NCI-H446 treated with DMSO at 0.1 percent for 48 hours (cell line): ENCODE data around the gene GBE1.

Source experiments
- DNase-seq: peaks from one replicate; lab custom pipeline; 2025; lab: John Stamatoyannopoulos, UW

Gene GBE1

GRCh38 chr3:81621277-81621676, 140.2 kb downstream of the GBE1 start:
- DNase-seq = no peak

- no peak for DNase-seq
Observed at GRCh38 chr3:81620849-81621248, 140.6 kb downstream of the GBE1 start.

DNA sequence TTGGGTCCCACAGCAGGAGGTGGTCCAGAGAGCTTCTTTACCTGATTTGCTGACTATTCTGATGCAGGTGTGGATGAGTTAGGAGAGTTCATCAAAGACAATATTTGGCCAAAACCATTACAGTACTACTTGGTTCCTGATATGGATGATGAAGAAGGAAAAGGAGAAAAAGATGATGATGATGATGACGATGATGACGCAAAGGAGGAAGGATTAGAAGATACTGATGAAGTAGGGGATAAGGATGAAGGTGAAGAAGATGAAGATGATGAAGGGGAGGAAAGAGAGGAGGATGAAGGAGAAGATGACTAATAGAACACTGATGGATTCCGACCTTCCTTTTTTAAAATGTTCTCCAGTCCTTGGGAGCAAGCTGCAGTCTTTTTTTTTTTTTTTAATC, 148.7 kb downstream of the GBE1 start:
- no peak for DNase-seq

DNA sequence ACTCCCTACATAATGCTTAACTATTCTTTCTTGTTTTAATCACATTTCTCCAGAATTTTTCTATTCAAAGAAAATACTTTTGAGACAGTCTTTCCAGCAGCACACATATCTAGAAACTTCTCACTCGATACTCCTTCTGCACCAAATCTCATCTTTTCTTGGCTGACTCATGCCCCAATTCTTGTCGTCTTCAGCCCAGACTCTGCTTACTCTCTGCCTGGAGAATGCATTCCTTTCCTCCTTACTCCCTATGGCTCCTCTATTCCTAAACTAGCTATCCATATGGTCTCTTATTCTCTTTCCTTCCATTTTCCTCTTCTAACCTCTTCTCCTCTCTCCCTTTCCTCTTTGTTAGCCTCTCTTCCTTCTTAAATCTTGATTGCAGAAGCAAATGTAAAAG, 158.7 kb downstream of the GBE1 start:
- no peak for DNase-seq

DNA sequence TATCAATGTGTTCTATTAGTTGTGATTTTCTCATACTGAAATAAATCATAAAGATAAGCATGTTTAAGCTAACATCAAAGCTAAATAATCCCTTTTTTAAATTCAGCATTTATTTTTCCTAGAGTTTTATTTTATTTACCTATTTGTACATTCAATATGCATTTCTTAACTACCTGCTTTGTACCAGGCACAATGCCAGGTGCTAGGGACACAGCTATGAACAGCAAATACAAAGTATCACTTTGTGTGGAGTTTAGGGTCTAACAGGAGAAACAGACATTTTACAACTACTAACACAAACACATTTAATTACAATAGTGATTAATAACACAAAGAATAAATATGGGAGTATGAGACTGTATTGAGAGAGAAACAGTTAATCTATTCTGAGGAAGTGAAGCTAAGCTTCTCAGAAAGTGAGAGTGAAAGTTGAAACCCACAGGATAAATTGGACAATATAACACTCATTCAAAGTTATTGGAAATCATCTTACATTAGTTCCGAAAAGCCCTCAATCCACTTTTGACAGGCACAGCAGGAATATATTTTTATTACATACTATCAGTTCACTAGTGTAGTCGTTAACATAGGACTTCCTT, 159.6 kb downstream of the GBE1 start:
- DNase-seq = no peak

GRCh38 chr3:81592101-81592500, 169.3 kb downstream of the GBE1 start:
- no peak for DNase-seq

- no peak for DNase-seq
Observed at GRCh38 chr3:81585937-81586336, 175.5 kb downstream of the GBE1 start.

- no peak for DNase-seq
Observed at GRCh38 chr3:81585056-81585455, 176.4 kb downstream of the GBE1 start.

- DNase-seq = no peak
Observed at GRCh38 chr3:81581966-81582599, 179.4 kb downstream of the GBE1 start.

GRCh38 chr3:81580355-81580754, 181.1 kb downstream of the GBE1 start:
- no peak for DNase-seq

- DNase-seq = no peak
Observed at GRCh38 chr3:81579744-81580143, 181.7 kb downstream of the GBE1 start.

DNA sequence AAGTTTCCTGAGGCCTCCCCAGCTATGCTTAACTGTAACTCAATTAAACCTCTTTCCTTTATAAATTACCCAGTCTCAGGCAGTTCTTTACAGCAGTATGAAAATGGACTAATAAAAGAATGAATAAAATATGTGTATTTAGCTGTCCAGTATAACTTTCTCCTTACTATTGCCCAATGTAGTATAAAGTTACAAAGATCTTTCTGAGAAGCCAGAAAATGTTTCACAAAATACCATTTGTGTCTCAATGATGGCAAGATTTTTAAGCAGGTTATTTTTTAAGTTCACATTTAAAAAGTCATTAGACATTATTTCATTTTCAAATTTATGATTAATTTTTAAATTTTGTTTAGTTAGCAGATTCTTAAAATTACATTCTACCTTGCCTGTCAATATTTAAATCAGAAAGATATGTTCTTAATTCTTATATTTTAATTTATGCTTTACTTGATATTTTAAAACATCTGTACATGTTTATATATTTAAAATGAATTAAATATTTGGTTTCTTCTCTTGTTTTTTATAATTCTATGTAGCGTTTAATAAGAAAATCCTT, 189.2 kb downstream of the GBE1 start:
- DNase-seq = no peak

DNA sequence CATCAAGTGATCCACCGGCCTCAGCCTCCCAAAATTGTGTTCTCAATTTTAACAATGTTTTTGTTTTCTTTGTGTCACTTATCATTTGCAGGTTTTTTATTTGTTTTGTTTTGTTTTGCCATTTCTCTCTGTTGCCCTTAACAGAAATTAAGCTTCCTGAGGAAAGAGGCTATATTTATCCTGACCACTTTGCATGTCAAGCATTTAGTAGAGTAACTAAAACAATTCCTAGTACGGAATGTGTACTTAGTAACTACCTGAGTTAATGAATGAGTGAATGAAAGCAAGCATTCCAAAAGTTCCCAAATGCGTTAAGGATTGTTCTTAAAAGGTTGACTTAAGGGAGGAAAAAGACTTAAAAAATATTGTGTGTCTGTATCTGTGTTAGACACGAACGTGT, 193.1 kb downstream of the GBE1 start:
- DNase-seq = no peak

DNA sequence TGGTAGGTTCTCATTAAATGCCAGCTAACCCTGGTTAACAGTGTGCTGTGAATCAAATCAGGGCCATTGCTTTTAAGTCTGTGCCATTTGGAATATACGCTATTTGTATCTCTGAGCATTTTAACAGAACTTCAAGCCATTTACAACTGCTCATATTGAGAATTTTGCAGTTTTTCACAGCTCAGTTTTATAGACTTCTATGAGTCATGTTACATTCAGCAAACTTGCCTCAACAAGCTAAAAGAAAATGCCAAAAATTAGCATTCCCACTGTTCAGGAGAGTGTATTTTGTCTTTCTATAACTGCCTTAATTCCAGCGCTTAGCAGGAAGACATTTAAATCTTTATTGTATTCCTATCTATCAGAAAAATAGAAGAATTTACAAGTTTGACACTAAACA, 196.4 kb downstream of the GBE1 start:
- DNase-seq = no peak

- DNase-seq = no peak
Observed at GRCh38 chr3:81558106-81558505, 203.3 kb downstream of the GBE1 start.

DNA sequence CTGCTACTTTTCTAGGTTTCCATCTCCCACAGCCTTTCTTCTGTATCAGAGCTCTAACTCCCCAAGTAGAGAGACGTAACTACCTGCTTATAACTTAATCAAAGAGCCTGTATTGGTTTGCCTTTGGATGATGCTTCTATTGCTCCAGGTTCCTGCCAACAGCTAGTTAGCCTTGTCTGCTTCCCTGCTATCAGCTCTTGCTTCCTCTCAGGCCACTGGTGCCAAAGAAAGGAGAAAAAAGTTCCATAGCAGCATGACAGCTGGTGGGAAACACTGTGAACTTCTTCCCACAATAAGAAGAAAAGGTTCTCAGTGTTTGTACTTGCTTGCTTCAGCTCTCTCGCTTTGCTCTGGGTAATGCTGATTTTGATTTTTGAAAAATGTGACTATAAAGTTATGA, 206.6 kb downstream of the GBE1 start:
- DNase-seq = no peak

- DNase-seq = no peak
Observed at GRCh38 chr3:81554388-81554787, 207.1 kb downstream of the GBE1 start.

- no peak for DNase-seq
Observed at GRCh38 chr3:81550415-81550814, 211.0 kb downstream of the GBE1 start.

DNA sequence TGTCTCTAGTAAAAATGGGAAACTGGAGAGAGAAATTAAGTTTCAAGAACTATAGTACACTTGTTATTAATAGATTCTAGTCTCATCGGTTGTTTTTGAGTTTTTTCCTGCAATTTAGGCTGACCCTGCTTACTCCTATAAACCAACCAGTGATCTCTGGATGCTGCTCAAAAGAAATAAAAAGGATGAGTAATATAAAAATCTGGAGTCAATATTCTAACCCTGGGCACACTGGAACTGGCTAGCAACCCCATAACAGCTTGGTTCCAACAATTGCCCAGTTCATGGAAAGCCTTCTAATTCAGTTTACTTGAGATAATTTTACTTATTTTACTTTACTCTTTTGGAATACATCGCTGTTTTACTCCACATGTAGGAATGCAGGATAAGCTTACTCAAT, 211.6 kb downstream of the GBE1 start:
- no peak for DNase-seq

- DNase-seq = no peak
Observed at GRCh38 chr3:81549388-81549787, 212.1 kb downstream of the GBE1 start.

GRCh38 chr3:81545572-81545971, 215.9 kb downstream of the GBE1 start:
- no peak for DNase-seq

- no peak for DNase-seq
Observed at GRCh38 chr3:81544385-81544784, 217.1 kb downstream of the GBE1 start.

DNA sequence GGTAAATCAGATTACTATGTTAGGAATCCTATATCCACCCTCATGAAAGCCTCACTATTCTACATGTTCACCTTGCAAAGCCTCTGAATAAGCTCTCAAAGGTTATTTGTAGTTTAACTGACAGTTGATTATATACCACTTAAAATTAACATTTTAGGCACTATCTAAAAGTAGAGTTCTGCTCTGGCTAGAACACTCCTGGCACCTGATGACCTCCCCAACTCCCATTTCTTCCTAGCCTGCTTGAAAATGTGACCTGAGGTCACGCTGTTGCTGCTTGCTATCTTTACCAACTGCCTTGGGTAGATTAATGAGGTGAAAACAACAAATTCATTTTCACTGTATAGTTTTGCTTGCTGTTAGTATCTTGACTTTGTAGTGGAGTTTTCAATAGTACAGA, 220.7 kb downstream of the GBE1 start:
- no peak for DNase-seq

DNA sequence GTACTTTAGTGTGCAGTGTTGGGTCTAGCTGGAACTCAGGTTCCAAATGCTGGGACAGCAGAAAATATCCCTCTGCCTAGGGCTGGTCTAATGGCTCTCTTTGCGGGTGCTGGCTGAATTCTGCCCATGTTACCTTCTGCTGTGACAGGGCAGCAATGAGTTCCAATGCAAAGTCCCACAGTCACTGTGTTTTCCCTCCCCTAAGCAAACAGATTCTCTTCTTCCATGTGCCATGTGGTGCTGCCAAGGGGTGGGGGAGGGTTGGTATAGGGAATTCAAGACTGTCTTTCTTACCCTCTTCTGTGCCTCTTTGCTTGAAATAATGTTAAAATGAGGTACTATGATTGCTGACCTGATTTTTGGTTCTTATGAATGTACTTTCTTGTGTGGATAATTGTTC, 229.6 kb downstream of the GBE1 start:
- no peak for DNase-seq
